Sigmoid colon (tissue), 4 donors: Measurements from ENCODE around the gene SLC6A11.

Experiments
- POLR2AphosphoS5 ChIP-seq, 4 donors: sonication (generic); formaldehyde crosslinking; IDR thresholded peaks; one replicate each; pipeline ENCODE4 v1.6.1; 2017; ENCODE audit warnings: antibody characterized with exemption in 4 of 4
- TF ChIP-seq, protein P1 (sequence below), 4 experiments: fragments of 450-650 bp in 3 of 4; fragments of 200-600 bp in 1 of 4; IDR thresholded peaks; one replicate each; pipeline ENCODE4 v1.5.1; 2016 to 2019; ENCODE audit warnings: antibody characterized with exemption in 4 of 4, mild to moderate bottlenecking in 3 of 4, moderate library complexity in 2 of 4

DNA sequence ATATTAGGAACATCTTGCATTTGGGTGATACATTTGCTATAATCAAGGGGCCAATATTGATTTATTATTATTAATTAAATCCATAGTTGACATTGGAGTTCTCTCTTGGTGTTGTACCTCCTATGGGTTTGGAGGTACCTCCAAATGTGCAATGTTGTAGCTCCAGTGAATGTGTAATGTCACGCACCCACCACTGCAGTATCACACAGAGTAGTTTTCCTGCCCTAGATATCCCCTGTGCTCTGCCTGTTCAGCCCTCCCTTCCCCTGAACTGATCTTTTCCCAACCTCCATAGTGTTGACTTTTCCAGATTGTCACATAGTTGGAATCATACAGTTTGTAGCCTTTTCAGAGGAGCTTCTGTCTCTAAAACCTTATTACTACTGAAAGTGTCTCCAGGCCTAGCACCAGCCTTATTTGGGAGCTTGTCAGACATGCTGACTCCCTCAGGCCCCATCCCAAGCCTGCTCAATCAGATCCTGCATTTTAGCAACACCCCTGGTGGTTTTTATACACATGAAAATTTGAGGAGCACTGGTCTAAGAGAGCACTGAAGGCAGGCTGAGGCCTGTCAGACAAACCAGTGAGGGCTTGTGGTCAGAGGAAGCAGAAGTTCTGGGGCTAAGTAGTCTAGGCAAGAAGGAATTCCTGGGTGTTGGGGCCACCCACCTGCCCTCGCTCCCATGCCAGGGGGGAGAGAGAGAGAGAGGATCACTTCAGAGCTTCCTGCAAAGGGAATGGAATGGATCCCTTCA, 73.4 kb downstream of the SLC6A11 start:
- TF ChIP-seq, protein P1, sequence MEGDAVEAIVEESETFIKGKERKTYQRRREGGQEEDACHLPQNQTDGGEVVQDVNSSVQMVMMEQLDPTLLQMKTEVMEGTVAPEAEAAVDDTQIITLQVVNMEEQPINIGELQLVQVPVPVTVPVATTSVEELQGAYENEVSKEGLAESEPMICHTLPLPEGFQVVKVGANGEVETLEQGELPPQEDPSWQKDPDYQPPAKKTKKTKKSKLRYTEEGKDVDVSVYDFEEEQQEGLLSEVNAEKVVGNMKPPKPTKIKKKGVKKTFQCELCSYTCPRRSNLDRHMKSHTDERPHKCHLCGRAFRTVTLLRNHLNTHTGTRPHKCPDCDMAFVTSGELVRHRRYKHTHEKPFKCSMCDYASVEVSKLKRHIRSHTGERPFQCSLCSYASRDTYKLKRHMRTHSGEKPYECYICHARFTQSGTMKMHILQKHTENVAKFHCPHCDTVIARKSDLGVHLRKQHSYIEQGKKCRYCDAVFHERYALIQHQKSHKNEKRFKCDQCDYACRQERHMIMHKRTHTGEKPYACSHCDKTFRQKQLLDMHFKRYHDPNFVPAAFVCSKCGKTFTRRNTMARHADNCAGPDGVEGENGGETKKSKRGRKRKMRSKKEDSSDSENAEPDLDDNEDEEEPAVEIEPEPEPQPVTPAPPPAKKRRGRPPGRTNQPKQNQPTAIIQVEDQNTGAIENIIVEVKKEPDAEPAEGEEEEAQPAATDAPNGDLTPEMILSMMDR (IDR thresholded peaks at IDR 0.05): no peak
- TF ChIP-seq POLR2AphosphoS5 (IDR thresholded peaks at IDR 0.05): no peak
